Left lobe of liver (tissue), 2 donors: ENCODE data around the gene EXOSC5. TPM values are rescaled to one million over a fixed set of nuclear protein-coding genes. Genes with fewer than 3 reads are reported as not detected.
"Not testable (repeated sequence)": the region's sequence is repeated elsewhere in the genome, so short reads cannot be mapped to it uniquely, and the experiment has no call there.

ENCODE experiments used
- ATAC-seq: fragments of 200-7000 bp; cut with Tn5 transposase; one replicate; pipeline ENCODE4 v1.9.1; 2020; ENCODE audit warnings: mild to moderate bottlenecking, moderate library complexity
- DNase-seq: peaks from one replicate; pipeline ENCODE4 v3.0.0-alpha.2; 2020; ENCODE audit warnings: low spot score
- total RNA-seq: library from RNA; stranded (reverse); gene quantifications from one replicate; pipeline ENCODE4 v1.2.1, GENCODE V29; 2021
- donor health status: DM: no; HTN: no; CAD: no; lungs with moderate emphysema.
- donor health status: DM: no; HTN: yes; CAD: no.

The EXOSC5 gene
- total RNA-seq, 1 donor from 2014 or later = 13.2 TPM

DNA sequence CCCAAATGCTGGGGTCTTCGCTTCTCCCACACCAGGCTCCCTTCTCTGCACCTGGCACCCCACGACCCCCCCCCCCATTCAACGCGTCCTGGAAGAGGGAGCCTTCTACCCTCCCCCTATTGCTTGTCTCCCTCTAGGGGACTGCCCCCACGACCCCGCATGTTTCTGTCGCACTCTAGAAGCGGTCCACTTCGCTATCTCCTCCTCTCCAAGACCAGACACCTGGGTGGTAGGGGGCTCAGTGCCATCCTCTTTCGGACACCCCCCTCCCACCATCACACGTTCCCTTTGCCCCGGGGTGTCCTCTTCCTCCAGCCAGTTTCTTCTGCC is 44.9 kb downstream of the EXOSC5 start:
- ATAC-seq (no peak), DNase-seq (no peak)

DNA sequence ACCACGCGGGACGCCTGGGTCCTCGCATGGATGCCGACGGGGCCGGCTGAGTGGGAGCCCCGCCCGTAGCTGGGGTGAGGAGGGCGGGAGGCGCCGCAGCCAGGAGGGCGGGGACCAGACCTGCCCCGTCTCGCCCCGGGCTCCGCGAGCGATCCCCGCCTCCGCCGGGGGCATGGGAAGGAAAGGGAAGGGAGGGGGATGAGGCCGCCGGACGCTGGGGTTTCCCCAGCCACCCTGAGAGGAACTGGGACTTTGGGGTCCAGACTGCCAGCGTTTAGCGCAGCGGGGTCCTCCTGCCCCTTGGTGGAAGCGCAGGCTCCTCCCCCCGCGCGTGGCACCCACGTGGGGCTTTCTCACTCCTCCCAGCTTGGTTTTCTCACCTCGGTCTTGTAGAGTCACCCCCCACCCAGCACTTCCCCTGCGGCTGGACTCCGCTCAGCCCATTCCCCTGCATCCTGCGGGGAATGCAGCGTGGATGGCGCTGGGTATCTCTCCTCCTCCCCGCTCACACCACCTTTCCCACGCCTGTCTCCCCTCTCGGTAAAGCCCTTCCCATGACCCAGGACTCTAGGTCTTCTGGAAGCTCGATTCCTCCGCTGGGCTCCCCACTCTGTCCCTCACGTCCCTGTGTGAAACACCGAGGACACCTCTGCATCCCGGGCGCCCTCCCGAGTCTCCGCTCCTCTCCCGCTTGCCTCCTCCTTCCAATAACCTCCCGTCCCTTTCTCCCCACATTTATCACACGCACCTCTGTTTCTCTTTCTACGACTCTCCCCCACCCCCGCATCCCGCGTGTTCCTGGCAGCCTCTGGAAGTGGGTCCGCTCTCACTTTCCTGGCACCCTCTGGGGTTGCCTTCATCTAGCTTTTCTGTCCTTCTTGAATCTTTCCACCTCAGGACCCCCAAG is 45.6 kb downstream of the EXOSC5 start:
- peak; percentile 57 for DNase-seq
- peak; percentile 45 for ATAC-seq

GRCh38 chr19:41350735-41351338 is 46.3 kb downstream of the EXOSC5 start:
- no peak for DNase-seq

DNA sequence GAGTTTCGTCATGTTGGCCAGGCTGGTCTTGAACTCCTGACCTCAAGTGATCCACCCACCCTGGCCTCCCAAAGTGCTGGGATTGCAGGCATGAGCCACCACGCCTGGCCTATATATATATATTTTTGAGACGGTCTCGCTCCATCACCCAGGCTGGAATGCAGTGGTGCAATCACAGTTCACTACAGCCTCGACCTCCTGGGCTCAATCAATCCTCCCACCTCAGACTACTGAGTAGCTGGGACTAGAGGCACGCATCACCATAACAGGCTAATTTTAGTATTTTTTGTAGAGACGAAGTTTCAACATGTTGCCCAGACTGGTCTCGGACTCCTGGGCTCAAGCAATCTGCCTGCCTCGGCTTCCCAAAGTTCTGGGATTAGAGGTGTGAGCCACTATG is 50.2 kb downstream of the EXOSC5 start:
- not testable (repeated sequence) for ATAC-seq, DNase-seq

More at GRCh38 chr19:41350735-41351338, 46.3 kb downstream of the EXOSC5 start:
- ATAC-seq = no peak

GRCh38 chr19:41344162-41344561 is 53.0 kb downstream of the EXOSC5 start:
- ATAC-seq (no peak), DNase-seq (no peak)

DNA sequence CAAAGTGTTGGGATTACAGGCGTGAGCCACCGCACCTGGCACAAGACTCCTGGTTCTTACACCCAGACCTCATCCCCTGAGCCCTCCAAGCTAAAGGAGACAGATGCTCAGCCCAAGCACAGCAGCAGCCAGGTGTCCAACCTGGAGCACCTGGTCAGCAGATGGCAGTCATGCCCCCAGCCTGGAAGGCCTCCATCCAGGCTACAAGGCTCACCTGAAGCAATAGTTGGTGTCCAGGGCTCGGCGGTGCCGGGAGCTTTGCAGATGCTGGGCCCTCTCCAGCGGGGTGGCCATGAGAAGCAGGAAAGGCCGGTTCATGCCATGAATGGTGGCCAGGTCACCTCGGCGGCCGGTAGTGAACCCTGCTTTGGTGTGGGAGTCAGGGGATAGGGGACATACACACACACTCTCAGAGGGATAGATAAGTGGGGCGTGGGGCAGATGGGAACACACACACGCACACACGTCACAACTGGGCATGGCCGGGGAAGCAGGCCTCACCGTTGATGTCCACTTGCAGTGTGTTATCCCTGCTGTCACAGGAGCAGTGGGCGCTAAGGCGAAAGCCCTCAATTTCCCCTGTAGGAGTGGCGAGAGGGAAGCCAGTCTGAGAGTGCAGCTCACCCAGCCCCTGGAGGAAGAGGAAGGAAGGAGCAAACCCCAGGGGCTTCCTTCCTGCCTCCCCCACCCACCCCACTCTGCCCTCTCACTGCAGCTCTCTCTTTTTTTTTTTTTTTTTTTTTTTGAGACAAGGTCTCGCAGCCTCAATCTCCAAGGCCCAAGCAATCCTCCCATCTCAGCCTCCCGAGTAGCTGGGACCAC is 55.3 kb downstream of the EXOSC5 start:
- DNase-seq (peak; percentile 47), ATAC-seq (peak; percentile 56)

DNA sequence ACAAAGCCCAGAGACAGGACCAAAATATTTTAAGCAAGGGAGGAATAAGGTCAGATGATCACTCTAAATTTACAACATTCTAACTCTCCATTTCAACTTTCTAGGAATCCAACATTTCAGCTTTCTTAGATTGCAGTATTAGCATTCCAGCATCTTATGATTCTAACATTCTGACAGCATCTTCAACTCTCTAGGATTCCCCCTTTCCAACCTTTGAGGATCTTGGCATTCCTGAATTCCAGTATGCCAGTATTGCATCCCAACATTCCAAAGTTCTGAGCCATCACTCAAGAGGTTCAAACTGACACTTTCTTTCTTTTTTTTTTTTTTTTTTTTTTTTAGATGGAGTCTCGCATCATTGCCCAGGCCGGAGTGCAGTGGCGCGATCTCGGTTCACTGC is 57.2 kb downstream of the EXOSC5 start:
- DNase-seq (no peak), ATAC-seq (no peak)

Other genes starting within 250 kb of the EXOSC5 start
- gene CYP2S1, start 204.1 kb downstream of the EXOSC5 start, total RNA-seq = 2.1 TPM
- 10.1 TPM for gene AXL, start 178.1 kb downstream of the EXOSC5 start, total RNA-seq
- 62.4 TPM for gene HNRNPUL1, start 133.0 kb downstream of the EXOSC5 start, total RNA-seq
- gene CCDC97, start 87.2 kb downstream of the EXOSC5 start, total RNA-seq = 9.0 TPM
- gene TGFB1, start 43.4 kb downstream of the EXOSC5 start, total RNA-seq = 7.9 TPM
- 2.1 TPM for gene B9D2, start 33.2 kb downstream of the EXOSC5 start, total RNA-seq
- 3.1 TPM for gene TMEM91, start 20.8 kb downstream of the EXOSC5 start, total RNA-seq
- gene BCKDHA, start 459 bp upstream of the EXOSC5 start, total RNA-seq = 64.4 TPM
- 0.65 TPM for gene B3GNT8, start 30.0 kb upstream of the EXOSC5 start, total RNA-seq
- gene DMAC2, start 42.6 kb upstream of the EXOSC5 start, total RNA-seq = 21.2 TPM
- gene ERICH4, start 45.8 kb upstream of the EXOSC5 start, total RNA-seq = not detected
- 0.40 TPM for gene CEACAM21, start 178.8 kb upstream of the EXOSC5 start, total RNA-seq
- 0.25 TPM for gene CEACAM4, start 229.7 kb upstream of the EXOSC5 start, total RNA-seq